GM21381 (cell line): ENCODE measurements around the gene RAD9A.
"Not testable (repeated sequence)": the region's sequence is repeated elsewhere in the genome, so short reads cannot be mapped to it uniquely, and the experiment has no call there.

ENCODE experiments used
- ATAC-seq: cut with Tn5 transposase; IDR thresholded peaks from one replicate; pipeline ENCODE4 v1.9.1; 2021; ENCODE audit warnings: mild to moderate bottlenecking, moderate library complexity; ENCODE audit not compliant: unreplicated experiment

RAD9A gene

GRCh38 chr11:67393990-67394389 lies 2.2 kb downstream of the RAD9A start:
- ATAC-seq = no peak

GRCh38 chr11:67395555-67396258 lies 3.9 kb downstream of the RAD9A start:
- no peak for ATAC-seq

GRCh38 chr11:67396259-67396581 lies 4.4 kb downstream of the RAD9A start:
- no peak for ATAC-seq

GRCh38 chr11:67396587-67397389 lies 5.0 kb downstream of the RAD9A start:
- ATAC-seq = no peak

- ATAC-seq = no peak
Observed at GRCh38 chr11:67397536-67397935, 5.8 kb downstream of the RAD9A start.

- no peak for ATAC-seq
Observed at GRCh38 chr11:67397986-67398660, 6.3 kb downstream of the RAD9A start.

GRCh38 chr11:67398661-67399563 lies 7.1 kb downstream of the RAD9A start:
- ATAC-seq = no peak

GRCh38 chr11:67400251-67400941 lies 8.6 kb downstream of the RAD9A start:
- ATAC-seq = no peak

- ATAC-seq = no peak
Observed at GRCh38 chr11:67400942-67401494, 9.2 kb downstream of the RAD9A start.

- ATAC-seq = peak; percentile 54
Observed at GRCh38 chr11:67401495-67402191, 9.9 kb downstream of the RAD9A start, which contains the start of gene PPP1CA. PPP1CA (minus strand) TSS chr11:67401858; CDS start chr11:67401782, 76 bp downstream.

- not testable (repeated sequence) for ATAC-seq
Observed at GRCh38 chr11:67402192-67402839, 10.5 kb downstream of the RAD9A start.

GRCh38 chr11:67403085-67403484 lies 11.3 kb downstream of the RAD9A start:
- ATAC-seq = not testable (repeated sequence)

GRCh38 chr11:67404515-67405195 lies 12.9 kb downstream of the RAD9A start:
- no peak for ATAC-seq

GRCh38 chr11:67405196-67405567 lies 13.4 kb downstream of the RAD9A start:
- no peak for ATAC-seq

- no peak for ATAC-seq
Observed at GRCh38 chr11:67405688-67406339, 14.0 kb downstream of the RAD9A start.

GRCh38 chr11:67406420-67406968 lies 14.7 kb downstream of the RAD9A start:
- ATAC-seq = no peak

GRCh38 chr11:67406969-67407687 lies 15.3 kb downstream of the RAD9A start:
- ATAC-seq = no peak
